NCI-H2227 (cell line): ENCODE results near the gene HRH1.

ENCODE experiments used
- DNase-seq: peaks from one replicate; lab custom pipeline; 2025; ENCODE audit not compliant: unreplicated experiment; lab: John Stamatoyannopoulos, UW

HRH1 gene

DNA sequence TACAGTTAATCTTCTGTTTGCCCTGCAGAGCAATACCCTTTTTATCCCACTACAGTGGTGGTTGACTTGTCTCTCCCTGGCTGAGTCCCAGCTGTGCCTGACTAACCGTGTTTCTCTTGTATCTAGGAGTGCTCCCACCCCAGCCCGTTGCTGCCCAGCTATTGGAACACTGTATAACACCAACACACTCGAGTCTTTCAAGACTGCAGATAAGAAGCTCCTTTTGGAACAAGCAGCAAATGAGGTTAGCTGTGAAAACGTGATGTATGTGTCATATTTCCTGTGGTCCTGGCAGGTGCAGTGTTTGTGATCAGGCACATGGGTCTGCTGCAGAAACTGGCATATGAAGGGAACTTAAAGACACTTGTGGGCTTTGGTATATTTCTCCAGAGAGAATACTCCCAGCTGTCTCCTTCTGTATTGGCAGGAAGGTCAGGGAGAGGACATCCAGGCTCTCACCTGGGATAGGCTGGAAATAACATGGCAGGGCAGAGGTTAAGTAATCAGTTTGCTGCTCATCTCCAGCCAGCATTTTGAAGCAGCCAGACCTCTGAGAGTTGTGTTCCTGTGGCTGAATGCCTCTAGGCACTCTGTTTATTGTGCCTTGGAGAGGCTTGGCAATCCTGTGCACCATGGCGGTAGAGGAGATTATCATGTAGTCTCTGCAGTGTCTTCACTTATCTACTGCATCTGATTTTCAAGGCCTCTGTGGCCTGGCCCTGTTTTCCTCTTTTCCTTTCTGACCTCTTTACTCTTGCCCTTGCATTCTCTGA lies 152.7 kb downstream of the HRH1 start:
- no peak for DNase-seq

DNA sequence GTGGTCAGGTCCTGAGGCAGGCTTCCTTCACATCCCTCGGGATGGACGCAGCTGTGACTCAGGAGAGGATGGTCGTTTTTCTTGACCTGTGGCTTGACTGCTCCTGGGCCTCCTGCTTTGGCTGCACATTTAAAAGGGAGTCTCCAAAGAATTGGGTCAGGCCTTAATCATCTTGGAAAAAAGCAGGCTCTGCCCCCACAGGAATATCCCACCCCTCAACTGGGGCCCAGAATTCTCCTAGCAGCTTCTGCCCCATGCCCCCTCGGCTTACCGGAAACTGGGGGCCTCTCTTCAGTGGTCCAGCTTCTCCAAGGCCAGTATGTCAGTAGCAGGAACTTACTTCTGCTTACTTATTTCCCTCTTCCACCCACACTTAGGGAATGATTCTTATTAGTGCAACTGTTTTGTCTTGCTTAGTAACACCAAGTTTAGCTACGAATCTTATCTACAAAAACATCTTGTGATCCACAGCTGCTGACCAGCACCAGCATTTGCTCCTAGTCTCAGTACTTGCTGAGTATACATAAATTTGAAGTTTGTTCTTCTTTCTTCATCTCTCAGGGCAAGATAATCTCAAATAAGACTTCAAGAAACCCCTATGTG lies 153.6 kb downstream of the HRH1 start:
- no peak for DNase-seq

DNA sequence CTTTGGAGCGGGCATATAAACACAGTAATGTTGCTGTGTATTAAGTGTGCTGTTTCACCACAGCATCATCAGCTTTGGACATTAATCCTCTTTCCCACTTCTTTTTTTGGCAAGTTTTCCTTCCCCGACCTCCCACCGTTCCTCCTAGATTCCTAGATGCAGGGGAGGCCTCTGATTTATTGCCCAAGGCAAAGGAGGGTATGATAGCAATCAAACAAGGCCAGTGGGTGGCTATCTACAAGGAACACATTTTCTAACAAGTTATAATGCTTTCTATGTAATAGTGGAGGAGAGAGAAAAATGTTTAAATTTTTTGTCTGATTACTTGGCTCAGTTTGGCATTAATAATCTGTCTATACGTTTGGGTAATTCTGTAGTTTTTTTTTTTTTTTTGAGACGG lies 156.0 kb downstream of the HRH1 start:
- DNase-seq = no peak

DNA sequence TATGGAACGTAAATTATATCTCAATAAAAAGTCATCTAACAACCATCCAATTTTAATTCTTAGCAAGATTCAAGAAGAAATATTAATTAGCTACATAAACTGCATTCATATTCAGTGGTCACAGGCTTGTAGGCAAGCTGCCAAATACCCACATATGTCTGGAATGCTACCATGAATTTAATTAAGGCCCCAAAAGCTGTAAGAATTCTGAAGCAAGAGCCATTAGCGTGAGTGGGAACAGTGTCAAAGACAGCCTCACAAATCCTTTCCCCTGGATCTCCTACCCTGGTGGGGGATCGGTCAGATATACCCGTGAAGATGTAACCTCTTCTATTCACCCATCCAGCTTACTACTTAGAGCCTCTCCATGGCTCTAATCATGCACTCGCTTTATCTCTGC lies 157.9 kb downstream of the HRH1 start:
- DNase-seq = no peak
